Measurements from ENCODE around the gene MX2.

DNA sequence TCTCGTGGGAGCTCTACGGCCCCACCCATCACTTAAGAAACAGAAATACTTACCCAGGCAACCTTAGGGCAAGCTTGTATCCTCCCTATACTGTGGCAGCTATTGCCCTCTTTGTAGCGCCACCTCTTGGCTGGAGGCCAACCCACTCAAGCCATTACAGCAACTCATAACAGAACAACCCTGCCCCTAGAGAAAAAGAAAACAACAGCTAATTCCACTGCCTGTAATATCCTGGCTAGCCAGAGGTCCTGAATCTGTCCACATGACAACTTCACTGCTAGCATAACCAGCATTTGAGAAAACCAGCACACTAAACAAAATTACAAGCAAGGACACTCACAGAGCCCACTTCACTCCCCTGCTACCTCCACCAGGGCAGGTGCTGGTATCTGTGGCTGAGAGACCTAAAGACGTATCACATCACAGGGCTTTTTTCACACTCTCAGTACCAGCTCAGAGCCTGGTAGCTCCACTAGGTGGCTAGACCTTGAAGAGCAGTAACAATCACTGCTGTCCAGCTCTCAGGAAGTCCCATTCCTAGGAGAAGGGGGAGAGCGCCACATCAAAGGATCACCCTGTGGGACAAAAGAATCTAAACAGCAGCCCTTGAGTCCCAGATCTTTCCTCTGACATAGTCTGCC, 49.7 kb downstream of the MX2 start:
- TF ChIP-seq, protein P1, sequence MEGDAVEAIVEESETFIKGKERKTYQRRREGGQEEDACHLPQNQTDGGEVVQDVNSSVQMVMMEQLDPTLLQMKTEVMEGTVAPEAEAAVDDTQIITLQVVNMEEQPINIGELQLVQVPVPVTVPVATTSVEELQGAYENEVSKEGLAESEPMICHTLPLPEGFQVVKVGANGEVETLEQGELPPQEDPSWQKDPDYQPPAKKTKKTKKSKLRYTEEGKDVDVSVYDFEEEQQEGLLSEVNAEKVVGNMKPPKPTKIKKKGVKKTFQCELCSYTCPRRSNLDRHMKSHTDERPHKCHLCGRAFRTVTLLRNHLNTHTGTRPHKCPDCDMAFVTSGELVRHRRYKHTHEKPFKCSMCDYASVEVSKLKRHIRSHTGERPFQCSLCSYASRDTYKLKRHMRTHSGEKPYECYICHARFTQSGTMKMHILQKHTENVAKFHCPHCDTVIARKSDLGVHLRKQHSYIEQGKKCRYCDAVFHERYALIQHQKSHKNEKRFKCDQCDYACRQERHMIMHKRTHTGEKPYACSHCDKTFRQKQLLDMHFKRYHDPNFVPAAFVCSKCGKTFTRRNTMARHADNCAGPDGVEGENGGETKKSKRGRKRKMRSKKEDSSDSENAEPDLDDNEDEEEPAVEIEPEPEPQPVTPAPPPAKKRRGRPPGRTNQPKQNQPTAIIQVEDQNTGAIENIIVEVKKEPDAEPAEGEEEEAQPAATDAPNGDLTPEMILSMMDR (IDR thresholded peaks at IDR 0.05): no peak
- TF ChIP-seq POLR2A (IDR thresholded peaks at IDR 0.05): no peak
